HEK293 (cell line): ENCODE results near the gene CEP135.

Source experiments
- HOXA7 ChIP-seq: sonication (generic); formaldehyde crosslinking; IDR thresholded peaks from 2 replicates; pipeline ENCODE4 v1.8.1; 2022; ENCODE audit warnings: missing genetic modification reagents, borderline replicate concordance
- HOXD13 ChIP-seq: sonication (generic); formaldehyde crosslinking; IDR thresholded peaks from 2 replicates; pipeline ENCODE4 v1.8.0; 2022; ENCODE audit warnings: missing genetic modification reagents, borderline replicate concordance
- KLF7 ChIP-seq: fragments of 450-650 bp; formaldehyde crosslinking; IDR thresholded peaks from 2 replicates; pipeline ENCODE4 v1.5.1; 2016; ENCODE audit warnings: missing biosample characterization, missing genetic modification characterization, borderline replicate concordance
- SP2 ChIP-seq: fragments of 450-650 bp; formaldehyde crosslinking; IDR thresholded peaks from 2 replicates; pipeline ENCODE4 v1.5.1; 2016; ENCODE audit warnings: missing biosample characterization, missing genetic modification characterization
- ZNF239 ChIP-seq: fragments of 450-650 bp; formaldehyde crosslinking; IDR thresholded peaks from 2 replicates; pipeline ENCODE4 v1.5.1; 2016; ENCODE audit warnings: missing biosample characterization, missing genetic modification characterization
- ZNF248 ChIP-seq: fragments of 450-650 bp; formaldehyde crosslinking; IDR thresholded peaks from 2 replicates; pipeline ENCODE4 v1.5.1; 2017; ENCODE audit warnings: missing biosample characterization, missing genetic modification characterization
- ZNF266 ChIP-seq: fragments of 450-650 bp; formaldehyde crosslinking; IDR thresholded peaks from 2 replicates; pipeline ENCODE4 v1.5.1; 2016; ENCODE audit warnings: missing biosample characterization, missing genetic modification characterization, low read depth
- TF ChIP-seq, protein P1 (sequence below): fragments of 450-650 bp; formaldehyde crosslinking; IDR thresholded peaks from 2 replicates; pipeline ENCODE4 v1.5.1; 2016; ENCODE audit warnings: missing biosample characterization, missing genetic modification characterization
- TF ChIP-seq, protein P2 (sequence below): fragments of 450-650 bp; formaldehyde crosslinking; IDR thresholded peaks from 2 replicates; pipeline ENCODE4 v1.5.1; 2016; ENCODE audit warnings: missing biosample characterization, missing genetic modification characterization
- TF ChIP-seq, protein P3 (sequence below): fragments of 450-650 bp; formaldehyde crosslinking; IDR thresholded peaks from 2 replicates; pipeline ENCODE4 v1.5.1; 2016; ENCODE audit warnings: missing biosample characterization, missing genetic modification characterization

DNA sequence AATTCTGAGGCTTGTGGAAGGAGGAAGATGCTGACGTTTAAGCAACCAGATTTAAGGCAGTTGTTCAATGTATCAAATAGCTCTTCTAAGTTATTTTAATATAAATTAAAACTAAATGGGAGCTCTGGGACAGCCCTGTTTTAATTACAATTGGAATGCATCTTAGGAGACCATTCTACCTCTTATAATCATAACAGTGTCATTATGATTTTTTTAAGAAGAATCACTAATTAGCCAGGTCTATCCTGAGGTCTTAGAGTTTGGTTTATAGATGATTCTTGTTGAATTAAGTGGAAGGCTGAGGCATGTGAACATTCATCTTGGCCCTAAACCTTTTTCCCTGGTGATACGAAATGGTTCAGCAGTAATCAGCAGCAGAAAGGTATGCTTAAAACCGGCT is 113.4 kb downstream of the CEP135 start:
- TF ChIP-seq ZNF248 (tag by site-specific recombination) (no peak), HOXA7 (CRISPR knock-in tag) (no peak), HOXD13 (CRISPR knock-in tag) (no peak), ZNF239 (tag by site-specific recombination) (no peak), ZNF266 (no peak), KLF7 (no peak), SP2 (tag by site-specific recombination) (no peak)
- TF ChIP-seq, protein P1, sequence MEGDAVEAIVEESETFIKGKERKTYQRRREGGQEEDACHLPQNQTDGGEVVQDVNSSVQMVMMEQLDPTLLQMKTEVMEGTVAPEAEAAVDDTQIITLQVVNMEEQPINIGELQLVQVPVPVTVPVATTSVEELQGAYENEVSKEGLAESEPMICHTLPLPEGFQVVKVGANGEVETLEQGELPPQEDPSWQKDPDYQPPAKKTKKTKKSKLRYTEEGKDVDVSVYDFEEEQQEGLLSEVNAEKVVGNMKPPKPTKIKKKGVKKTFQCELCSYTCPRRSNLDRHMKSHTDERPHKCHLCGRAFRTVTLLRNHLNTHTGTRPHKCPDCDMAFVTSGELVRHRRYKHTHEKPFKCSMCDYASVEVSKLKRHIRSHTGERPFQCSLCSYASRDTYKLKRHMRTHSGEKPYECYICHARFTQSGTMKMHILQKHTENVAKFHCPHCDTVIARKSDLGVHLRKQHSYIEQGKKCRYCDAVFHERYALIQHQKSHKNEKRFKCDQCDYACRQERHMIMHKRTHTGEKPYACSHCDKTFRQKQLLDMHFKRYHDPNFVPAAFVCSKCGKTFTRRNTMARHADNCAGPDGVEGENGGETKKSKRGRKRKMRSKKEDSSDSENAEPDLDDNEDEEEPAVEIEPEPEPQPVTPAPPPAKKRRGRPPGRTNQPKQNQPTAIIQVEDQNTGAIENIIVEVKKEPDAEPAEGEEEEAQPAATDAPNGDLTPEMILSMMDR (tag by site-specific recombination), result no peak
- TF ChIP-seq, protein P2, sequence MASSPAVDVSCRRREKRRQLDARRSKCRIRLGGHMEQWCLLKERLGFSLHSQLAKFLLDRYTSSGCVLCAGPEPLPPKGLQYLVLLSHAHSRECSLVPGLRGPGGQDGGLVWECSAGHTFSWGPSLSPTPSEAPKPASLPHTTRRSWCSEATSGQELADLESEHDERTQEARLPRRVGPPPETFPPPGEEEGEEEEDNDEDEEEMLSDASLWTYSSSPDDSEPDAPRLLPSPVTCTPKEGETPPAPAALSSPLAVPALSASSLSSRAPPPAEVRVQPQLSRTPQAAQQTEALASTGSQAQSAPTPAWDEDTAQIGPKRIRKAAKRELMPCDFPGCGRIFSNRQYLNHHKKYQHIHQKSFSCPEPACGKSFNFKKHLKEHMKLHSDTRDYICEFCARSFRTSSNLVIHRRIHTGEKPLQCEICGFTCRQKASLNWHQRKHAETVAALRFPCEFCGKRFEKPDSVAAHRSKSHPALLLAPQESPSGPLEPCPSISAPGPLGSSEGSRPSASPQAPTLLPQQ (tag by site-specific recombination), result no peak
- TF ChIP-seq, protein P3, sequence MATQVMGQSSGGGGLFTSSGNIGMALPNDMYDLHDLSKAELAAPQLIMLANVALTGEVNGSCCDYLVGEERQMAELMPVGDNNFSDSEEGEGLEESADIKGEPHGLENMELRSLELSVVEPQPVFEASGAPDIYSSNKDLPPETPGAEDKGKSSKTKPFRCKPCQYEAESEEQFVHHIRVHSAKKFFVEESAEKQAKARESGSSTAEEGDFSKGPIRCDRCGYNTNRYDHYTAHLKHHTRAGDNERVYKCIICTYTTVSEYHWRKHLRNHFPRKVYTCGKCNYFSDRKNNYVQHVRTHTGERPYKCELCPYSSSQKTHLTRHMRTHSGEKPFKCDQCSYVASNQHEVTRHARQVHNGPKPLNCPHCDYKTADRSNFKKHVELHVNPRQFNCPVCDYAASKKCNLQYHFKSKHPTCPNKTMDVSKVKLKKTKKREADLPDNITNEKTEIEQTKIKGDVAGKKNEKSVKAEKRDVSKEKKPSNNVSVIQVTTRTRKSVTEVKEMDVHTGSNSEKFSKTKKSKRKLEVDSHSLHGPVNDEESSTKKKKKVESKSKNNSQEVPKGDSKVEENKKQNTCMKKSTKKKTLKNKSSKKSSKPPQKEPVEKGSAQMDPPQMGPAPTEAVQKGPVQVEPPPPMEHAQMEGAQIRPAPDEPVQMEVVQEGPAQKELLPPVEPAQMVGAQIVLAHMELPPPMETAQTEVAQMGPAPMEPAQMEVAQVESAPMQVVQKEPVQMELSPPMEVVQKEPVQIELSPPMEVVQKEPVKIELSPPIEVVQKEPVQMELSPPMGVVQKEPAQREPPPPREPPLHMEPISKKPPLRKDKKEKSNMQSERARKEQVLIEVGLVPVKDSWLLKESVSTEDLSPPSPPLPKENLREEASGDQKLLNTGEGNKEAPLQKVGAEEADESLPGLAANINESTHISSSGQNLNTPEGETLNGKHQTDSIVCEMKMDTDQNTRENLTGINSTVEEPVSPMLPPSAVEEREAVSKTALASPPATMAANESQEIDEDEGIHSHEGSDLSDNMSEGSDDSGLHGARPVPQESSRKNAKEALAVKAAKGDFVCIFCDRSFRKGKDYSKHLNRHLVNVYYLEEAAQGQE (tag by site-specific recombination), result no peak
